NB4 (cell line): ENCODE data around the gene TPCN1.

Source experiments
- DNase-seq: peaks from one replicate; pipeline ENCODE4 v3.0.0; 2010; ENCODE audit warnings: low read depth
- H3K4me3 ChIP-seq: one replicate; pipeline ENCODE4 v1.5.1; 2011; ENCODE audit warnings: mild to moderate bottlenecking, low read depth, low read length, moderate library complexity
- CTCF ChIP-seq: IDR thresholded peaks from one replicate; pipeline ENCODE4 v1.5.1; 2012; ENCODE audit warnings: low read depth, low read length
- MAX ChIP-seq: IDR thresholded peaks from 2 replicates; pipeline ENCODE4 v1.6.1; 2011; ENCODE audit warnings: low read depth, low read length
- MYC ChIP-seq: IDR thresholded peaks from 2 replicates; pipeline ENCODE4 v1.6.1; 2011; ENCODE audit warnings: low read depth, low read length
- POLR2A ChIP-seq: IDR thresholded peaks from 2 replicates; pipeline ENCODE4 v1.6.1; 2011; ENCODE audit warnings: mild to moderate bottlenecking; ENCODE audit not compliant: insufficient read length; ENCODE audit errors: extremely low read depth

TPCN1 gene

GRCh38 chr12:113291586-113291985, 70.3 kb downstream of the TPCN1 start:
- DNase-seq = no peak
- no peak overlapping the region for H3K4me3 ChIP-seq
- TF ChIP-seq MYC (no peak), MAX (no peak), POLR2A (no peak), CTCF (no peak)

DNA sequence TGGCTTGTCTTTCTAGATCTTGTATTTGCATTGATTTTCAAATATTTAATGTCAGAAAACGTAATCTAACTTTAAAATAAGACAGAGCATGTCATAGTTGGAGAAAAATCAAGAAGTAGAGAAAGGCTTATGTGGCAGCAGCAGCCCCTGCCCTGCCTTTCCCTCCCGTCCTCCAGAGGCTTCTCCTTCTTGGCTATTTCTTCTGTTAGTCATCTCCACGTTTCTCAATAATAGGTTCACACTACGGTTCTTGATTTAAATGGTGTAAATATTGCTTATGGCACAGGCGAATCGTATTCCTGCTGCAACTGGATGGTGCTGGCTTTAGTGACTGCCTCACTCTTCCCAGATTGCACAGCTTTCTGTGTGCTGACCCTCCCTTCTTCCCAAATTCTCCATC, 70.8 kb downstream of the TPCN1 start:
- TF ChIP-seq MAX = no peak
- H3K4me3 ChIP-seq = no peak overlapping the region
- DNase-seq = no peak

GRCh38 chr12:113292547-113292946, 71.3 kb downstream of the TPCN1 start:
- no peak overlapping the region for H3K4me3 ChIP-seq
- no peak for DNase-seq
- no peak for TF ChIP-seq MAX
- no peak for TF ChIP-seq POLR2A

DNA sequence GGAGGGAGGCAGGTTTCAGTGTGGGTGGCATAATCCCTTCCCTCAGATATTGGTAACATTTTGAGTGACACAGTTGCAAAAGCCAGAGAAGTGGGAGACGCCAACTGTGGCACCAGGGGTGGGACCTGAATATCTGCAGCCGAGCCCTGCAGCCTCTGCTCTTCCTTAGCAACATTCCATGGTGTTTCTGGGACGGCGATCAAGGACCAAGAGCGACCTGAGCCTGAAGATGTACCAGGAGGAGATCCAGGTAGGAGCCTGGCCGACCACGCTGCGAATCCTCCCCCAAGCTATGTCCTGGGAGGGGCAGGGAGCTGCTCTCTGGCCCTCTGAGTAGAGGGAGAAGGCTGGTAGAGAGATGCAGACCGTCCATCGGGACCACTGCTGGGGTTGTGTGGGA, 71.8 kb downstream of the TPCN1 start:
- DNase-seq = no peak
- H3K4me3 ChIP-seq = no peak overlapping the region
- TF ChIP-seq MYC = no peak
- no peak for TF ChIP-seq MAX
- TF ChIP-seq POLR2A = no peak

GRCh38 chr12:113295886-113296556, 74.8 kb downstream of the TPCN1 start:
- no peak for TF ChIP-seq POLR2A
- no peak for TF ChIP-seq MYC
- TF ChIP-seq MAX = no peak
- no peak for TF ChIP-seq CTCF
- DNase-seq = no peak
- H3K4me3 ChIP-seq = no peak overlapping the region

DNA sequence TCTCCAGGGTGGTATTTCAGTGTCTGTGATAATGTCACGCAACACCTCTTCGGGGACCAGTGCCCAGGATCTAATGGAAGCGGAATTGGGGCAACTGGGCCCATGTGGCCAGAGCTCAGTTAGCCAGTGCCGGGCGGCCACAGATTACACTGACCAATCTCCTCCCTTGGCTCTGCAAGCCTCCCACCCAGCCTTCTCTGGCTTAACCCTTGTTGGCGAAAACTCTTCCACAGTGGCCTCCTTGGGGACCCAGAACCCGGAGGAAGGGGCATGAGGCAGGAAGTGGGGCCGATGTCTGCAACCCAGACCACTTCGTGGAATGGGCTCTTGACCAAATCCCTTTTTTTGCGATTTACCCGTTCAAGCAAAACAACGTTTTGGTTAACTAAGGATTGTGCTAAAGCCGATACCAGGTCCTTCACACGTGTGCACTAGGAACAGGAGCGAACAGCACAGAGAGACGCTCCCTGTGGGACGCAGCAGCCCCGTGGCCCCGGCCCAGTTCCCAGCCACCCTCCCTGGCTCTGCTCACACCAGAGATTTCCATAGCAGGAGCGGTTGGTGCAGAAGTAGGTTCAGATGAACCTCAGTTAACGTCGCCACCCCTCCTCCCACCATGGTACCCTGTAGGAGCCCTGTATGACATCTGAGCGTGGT, 75.4 kb downstream of the TPCN1 start:
- no peak for DNase-seq
- TF ChIP-seq MYC = no peak
- TF ChIP-seq MAX = no peak
- no peak for TF ChIP-seq CTCF
- TF ChIP-seq POLR2A = no peak

DNA sequence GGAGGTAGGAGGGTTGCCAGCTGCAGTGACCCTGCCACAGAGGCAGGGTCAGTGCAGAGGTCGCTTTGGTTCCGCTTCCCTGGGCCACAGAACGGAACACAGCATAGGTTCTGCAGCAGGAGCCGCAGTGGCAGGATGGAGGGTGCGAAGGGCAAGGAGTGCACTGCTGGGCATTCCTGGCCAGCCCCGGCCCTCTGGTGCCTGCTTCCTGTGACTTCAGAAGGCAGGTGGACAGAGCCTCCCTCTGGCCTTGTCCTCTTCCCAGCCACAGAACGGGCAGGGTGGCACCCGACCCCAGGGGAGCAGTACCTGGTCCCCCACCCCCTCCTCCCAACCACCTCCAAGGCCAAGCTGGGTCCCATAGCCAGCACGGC, 75.9 kb downstream of the TPCN1 start:
- DNase-seq = no peak
- no peak overlapping the region for H3K4me3 ChIP-seq
- TF ChIP-seq MAX (no peak), CTCF (no peak), POLR2A (no peak), MYC (no peak)

More for the DNA sequence above, 75.4 kb downstream of the TPCN1 start:
- no peak overlapping the region for H3K4me3 ChIP-seq
